Liver (tissue), 9 donors: ENCODE measurements around the gene NDUFA5. TPM values are rescaled to one million over a fixed set of nuclear protein-coding genes. Genes with fewer than 3 reads are reported as not detected.
A peak's percentile ranks its signal among the peaks of the same experiment; 100 is the strongest.

Source experiments
- DNase-seq: peaks from one replicate; pipeline ENCODE4 v3.0.0-alpha.2; 2017; ENCODE audit warnings: low spot score
- H3K27ac ChIP-seq, 2 donors: one replicate each; pipeline ENCODE4 v1.7.0; 2013; ENCODE audit warnings: inconsistent platforms in 2 of 2, low read length in 2 of 2, control low read depth in 1 of 2, low read depth in 1 of 2, mild to moderate bottlenecking in 1 of 2
- H3K27me3 ChIP-seq, 4 donors: one replicate each; pipeline versions ENCODE4 v1.6.1 to v1.7.0; 2013; ENCODE audit warnings: low read length in 3 of 4, inconsistent platforms in 1 of 4, mild to moderate bottlenecking in 1 of 4, moderate library complexity in 1 of 4; ENCODE audit not compliant: control insufficient read depth in 4 of 4, insufficient read depth in 4 of 4
- H3K36me3 ChIP-seq, 4 donors: one replicate each; pipeline versions ENCODE4 v1.6.1 to v1.7.0; 2013; ENCODE audit warnings: low read length in 3 of 4, mild to moderate bottlenecking in 3 of 4, low read depth in 1 of 4, moderate library complexity in 1 of 4; ENCODE audit not compliant: control insufficient read depth in 4 of 4, insufficient read depth in 3 of 4
- H3K4me1 ChIP-seq, 4 donors: one replicate each; pipeline versions ENCODE4 v1.6.1 to v1.7.0; 2013; ENCODE audit warnings: low read length in 3 of 4, mild to moderate bottlenecking in 3 of 4, moderate library complexity in 1 of 4; ENCODE audit not compliant: control insufficient read depth in 4 of 4, insufficient read depth in 4 of 4
- H3K4me3 ChIP-seq, 3 donors: one replicate each; pipeline versions ENCODE4 v1.6.1 to v1.7.0; 2013; ENCODE audit warnings: low read length in 3 of 3, control low read depth in 1 of 3, low read depth in 1 of 3, mild to moderate bottlenecking in 1 of 3
- H3K9ac ChIP-seq, 2 donors: one replicate each; pipeline ENCODE4 v1.7.0; 2013; ENCODE audit warnings: low read length in 2 of 2, mild to moderate bottlenecking in 2 of 2, moderate library complexity in 2 of 2, control low read depth in 1 of 2, low read depth in 1 of 2
- H3K9me3 ChIP-seq, 4 donors: one replicate each; pipeline versions ENCODE4 v1.6.1 to v1.7.0; 2013; ENCODE audit warnings: low read length in 3 of 4; ENCODE audit not compliant: control insufficient read depth in 4 of 4
- EGR1 ChIP-seq, 2 donors: IDR thresholded peaks; 2 replicates each; pipeline ENCODE4 v1.6.1; 2016 to 2018; ENCODE audit warnings: antibody characterized with exemption in 2 of 2, low read depth in 2 of 2
- FOXA1 ChIP-seq: IDR thresholded peaks from 2 replicates; pipeline ENCODE4 v1.6.1; 2016; ENCODE audit warnings: antibody characterized with exemption
- FOXA2 ChIP-seq: IDR thresholded peaks from 2 replicates; pipeline ENCODE4 v1.6.1; 2016; ENCODE audit warnings: antibody characterized with exemption
- GABPA ChIP-seq, 2 donors: IDR thresholded peaks in 1 of 2; conservative IDR thresholded peaks in 1 of 2; 2 replicates each; pipeline ENCODE4 v1.6.1; 2016; ENCODE audit warnings: antibody characterized with exemption in 2 of 2, mild to moderate bottlenecking in 1 of 2, moderate library complexity in 1 of 2
- HNF4A ChIP-seq, 2 donors: conservative IDR thresholded peaks; 2 replicates each; pipeline ENCODE4 v1.6.1; 2016; ENCODE audit warnings: antibody characterized with exemption in 2 of 2, mild to moderate bottlenecking in 2 of 2
- HNF4G ChIP-seq: IDR thresholded peaks from 2 replicates; pipeline ENCODE4 v1.6.1; 2016; ENCODE audit warnings: antibody characterized with exemption
- JUND ChIP-seq, 2 donors: IDR thresholded peaks; 2 replicates each; pipeline ENCODE4 v1.6.1; 2016; ENCODE audit warnings: antibody characterized with exemption in 2 of 2
- NR2F2 ChIP-seq: IDR thresholded peaks from 2 replicates; pipeline ENCODE4 v1.6.1; 2016; ENCODE audit warnings: antibody characterized with exemption
- RAD21 ChIP-seq, 2 donors: IDR thresholded peaks; 2 replicates each; pipeline ENCODE4 v1.6.1; 2016; ENCODE audit warnings: antibody characterized with exemption in 2 of 2, mild to moderate bottlenecking in 2 of 2
- RXRA ChIP-seq, 2 donors: IDR thresholded peaks; 2 replicates each; pipeline ENCODE4 v1.6.1; 2017 to 2018; ENCODE audit warnings: antibody characterized with exemption in 2 of 2, mild to moderate bottlenecking in 1 of 2
- SP1 ChIP-seq: IDR thresholded peaks from 2 replicates; pipeline ENCODE4 v1.6.1; 2018; ENCODE audit warnings: antibody characterized with exemption, mild to moderate bottlenecking
- TAF1 ChIP-seq: conservative IDR thresholded peaks from 2 replicates; pipeline ENCODE4 v1.6.1; 2016; ENCODE audit warnings: antibody characterized with exemption, mild to moderate bottlenecking
- YY1 ChIP-seq: IDR thresholded peaks from 2 replicates; pipeline ENCODE4 v1.6.1; 2016; ENCODE audit warnings: antibody characterized with exemption, mild to moderate bottlenecking
- WGBS: extraction: QIAGEN DNeasy Blood & Tissue Kit; methylation state at CpG from one replicate; pipeline ENCODE4 v1.1.7; 2013; 5-methylcytosine and 5-hydroxymethylcytosine counted together
- polyA plus RNA-seq, 2 donors: library from polyadenylated mRNA; stranded (reverse) in 1 of 2; unstranded in 1 of 2; fragments of 200-250 nt in 1 of 2; fragments of >200 nt in 1 of 2; fragmentation: Nextera tagmentation in 1 of 2; extraction: Ambion mirVana in 1 of 2; gene quantifications; one replicate each; pipeline versions ENCODE4 v1.2.1 to v1.2.3, GENCODE V29; 2013 to 2015
- total RNA-seq, 2 donors: library from RNA; depleted of rRNA; stranded (reverse); fragments of >200 nt; gene quantifications; one replicate each; pipeline ENCODE4 v1.2.3, GENCODE V29; 2014
- TF ChIP-seq, protein P1 (sequence below): IDR thresholded peaks from 2 replicates; pipeline ENCODE4 v1.6.1; 2016; ENCODE audit warnings: antibody characterized with exemption
- TF ChIP-seq, protein P2 (sequence below): fragments of 150-350 bp; IDR thresholded peaks from 2 replicates; pipeline ENCODE4 v1.5.1; 2017; ENCODE audit warnings: improper control_type of control experiment, low read depth, low read length; ENCODE audit not compliant: missing input control
- TF ChIP-seq, protein P3 (sequence below): IDR thresholded peaks from 2 replicates; pipeline ENCODE4 v1.6.1; 2016; ENCODE audit warnings: antibody characterized with exemption, mild to moderate bottlenecking
- TF ChIP-seq, protein P4 (sequence below): IDR thresholded peaks from 2 replicates; pipeline ENCODE4 v1.6.1; 2016; ENCODE audit warnings: antibody characterized with exemption
- TF ChIP-seq, protein P5 (sequence below): IDR thresholded peaks from 2 replicates; pipeline ENCODE4 v1.6.1; 2016; ENCODE audit warnings: antibody characterized with exemption
- donor health status: healthy.
- donor health status: healthy.
- donor health status: healthy.
- donor health status: healthy.
- donor health status: healthy.

The NDUFA5 gene
- total RNA-seq (10 to 100 TPM; 27.4 to 30.8 TPM), polyA plus RNA-seq (100 to 1,000 TPM in 1 of 2 donors, 10 to 100 TPM in 1; 38.0 to 102 TPM)

DNA sequence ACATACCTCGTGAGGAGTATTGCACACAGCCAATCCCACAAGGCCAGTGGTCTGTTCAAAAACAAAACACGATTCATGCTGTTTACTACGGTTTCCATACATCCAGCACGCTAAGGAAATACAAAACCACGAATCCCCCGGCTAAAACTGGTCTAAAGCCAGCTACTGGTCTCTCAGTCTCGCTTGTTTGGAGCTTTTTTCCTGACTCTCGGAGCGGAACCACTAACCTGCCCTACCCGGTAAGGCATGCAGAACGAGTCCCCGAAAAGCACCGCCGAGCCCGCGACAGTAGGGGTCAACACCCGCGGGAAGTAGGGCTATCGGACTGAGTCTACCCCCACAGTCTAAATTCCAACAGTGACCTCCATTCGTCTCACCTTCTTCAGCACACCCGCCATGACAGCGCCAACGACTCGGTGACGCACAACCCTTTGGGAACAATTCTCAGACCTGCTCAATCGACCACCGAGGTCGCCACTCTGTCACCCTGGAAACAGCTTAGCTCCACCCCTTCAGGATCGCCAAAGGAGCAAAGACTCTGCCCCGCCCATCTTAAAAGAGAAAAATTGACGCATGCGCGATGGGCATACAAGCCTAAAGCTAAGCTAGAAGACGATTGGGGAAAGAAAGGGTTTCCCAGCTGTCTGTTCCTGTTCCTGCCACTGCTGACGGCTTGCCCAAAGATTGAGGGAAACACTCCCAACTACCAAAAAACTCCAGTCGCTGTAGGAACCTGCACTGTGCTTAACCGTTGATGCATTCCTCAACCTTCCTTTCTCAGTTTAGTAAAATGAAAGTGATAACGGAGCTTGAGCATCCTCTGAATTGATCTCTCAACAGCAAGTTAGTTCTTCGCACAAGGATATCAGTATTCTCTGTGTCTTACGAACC is at the start of gene NDUFA5:
NDUFA5 (minus strand) TSS at position 421 of the 891 bp plus-strand sequence; CDS start at position 398, 23 bp downstream.
- Histone ChIP-seq H3K27ac (peak within 1 kb of the TSS; percentile 60 to 94), H3K9me3 (no peaks in the 10 kb centered on the region), H3K36me3 (peaks cover 3 to 8% (median 5%) of the 10 kb centered on the region in 4 donors), H3K4me3 (peak within 1 kb of the TSS; percentile 77 to 99 (median 77)), H3K27me3 (no peaks in the 10 kb centered on the region), H3K4me1 (peaks cover 1 to 25% (median 7%) of the 10 kb centered on the region in 4 donors), H3K9ac (peak within 1 kb of the TSS; percentile 67 to 95)
- TF ChIP-seq RAD21 (IDR thresholded peaks at IDR 0.05) (peak in 1 of 2 donors; percentile 29), HNF4A (conservative IDR thresholded peaks at IDR 0.05) (peak; percentile 52 to 63), YY1 (peak; percentile 99), JUND (IDR thresholded peaks at IDR 0.05) (peak; percentile 67 to 76), FOXA1 (peak; percentile 11), FOXA2 (no peak), SP1 (peak; percentile 78), EGR1 (IDR thresholded peaks at IDR 0.05; ENCODE audit: low read depth in 2 of 2) (peak in 1 of 2 donors; percentile 23), GABPA (IDR thresholded peaks at IDR 0.05 in 1 of 2, conservative IDR thresholded peaks at IDR 0.05 in 1 of 2) (peak in 1 of 2 donors; percentile 51), RXRA (IDR thresholded peaks at IDR 0.05) (peak; percentile 34 to 42), HNF4G (no peak), NR2F2 (peak; percentile 55), TAF1 (peak; percentile 45)
- TF ChIP-seq, protein P1, sequence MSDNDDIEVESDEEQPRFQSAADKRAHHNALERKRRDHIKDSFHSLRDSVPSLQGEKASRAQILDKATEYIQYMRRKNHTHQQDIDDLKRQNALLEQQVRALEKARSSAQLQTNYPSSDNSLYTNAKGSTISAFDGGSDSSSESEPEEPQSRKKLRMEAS, result no peak
- TF ChIP-seq, protein P2, sequence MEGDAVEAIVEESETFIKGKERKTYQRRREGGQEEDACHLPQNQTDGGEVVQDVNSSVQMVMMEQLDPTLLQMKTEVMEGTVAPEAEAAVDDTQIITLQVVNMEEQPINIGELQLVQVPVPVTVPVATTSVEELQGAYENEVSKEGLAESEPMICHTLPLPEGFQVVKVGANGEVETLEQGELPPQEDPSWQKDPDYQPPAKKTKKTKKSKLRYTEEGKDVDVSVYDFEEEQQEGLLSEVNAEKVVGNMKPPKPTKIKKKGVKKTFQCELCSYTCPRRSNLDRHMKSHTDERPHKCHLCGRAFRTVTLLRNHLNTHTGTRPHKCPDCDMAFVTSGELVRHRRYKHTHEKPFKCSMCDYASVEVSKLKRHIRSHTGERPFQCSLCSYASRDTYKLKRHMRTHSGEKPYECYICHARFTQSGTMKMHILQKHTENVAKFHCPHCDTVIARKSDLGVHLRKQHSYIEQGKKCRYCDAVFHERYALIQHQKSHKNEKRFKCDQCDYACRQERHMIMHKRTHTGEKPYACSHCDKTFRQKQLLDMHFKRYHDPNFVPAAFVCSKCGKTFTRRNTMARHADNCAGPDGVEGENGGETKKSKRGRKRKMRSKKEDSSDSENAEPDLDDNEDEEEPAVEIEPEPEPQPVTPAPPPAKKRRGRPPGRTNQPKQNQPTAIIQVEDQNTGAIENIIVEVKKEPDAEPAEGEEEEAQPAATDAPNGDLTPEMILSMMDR, result no peak
- TF ChIP-seq, protein P3, sequence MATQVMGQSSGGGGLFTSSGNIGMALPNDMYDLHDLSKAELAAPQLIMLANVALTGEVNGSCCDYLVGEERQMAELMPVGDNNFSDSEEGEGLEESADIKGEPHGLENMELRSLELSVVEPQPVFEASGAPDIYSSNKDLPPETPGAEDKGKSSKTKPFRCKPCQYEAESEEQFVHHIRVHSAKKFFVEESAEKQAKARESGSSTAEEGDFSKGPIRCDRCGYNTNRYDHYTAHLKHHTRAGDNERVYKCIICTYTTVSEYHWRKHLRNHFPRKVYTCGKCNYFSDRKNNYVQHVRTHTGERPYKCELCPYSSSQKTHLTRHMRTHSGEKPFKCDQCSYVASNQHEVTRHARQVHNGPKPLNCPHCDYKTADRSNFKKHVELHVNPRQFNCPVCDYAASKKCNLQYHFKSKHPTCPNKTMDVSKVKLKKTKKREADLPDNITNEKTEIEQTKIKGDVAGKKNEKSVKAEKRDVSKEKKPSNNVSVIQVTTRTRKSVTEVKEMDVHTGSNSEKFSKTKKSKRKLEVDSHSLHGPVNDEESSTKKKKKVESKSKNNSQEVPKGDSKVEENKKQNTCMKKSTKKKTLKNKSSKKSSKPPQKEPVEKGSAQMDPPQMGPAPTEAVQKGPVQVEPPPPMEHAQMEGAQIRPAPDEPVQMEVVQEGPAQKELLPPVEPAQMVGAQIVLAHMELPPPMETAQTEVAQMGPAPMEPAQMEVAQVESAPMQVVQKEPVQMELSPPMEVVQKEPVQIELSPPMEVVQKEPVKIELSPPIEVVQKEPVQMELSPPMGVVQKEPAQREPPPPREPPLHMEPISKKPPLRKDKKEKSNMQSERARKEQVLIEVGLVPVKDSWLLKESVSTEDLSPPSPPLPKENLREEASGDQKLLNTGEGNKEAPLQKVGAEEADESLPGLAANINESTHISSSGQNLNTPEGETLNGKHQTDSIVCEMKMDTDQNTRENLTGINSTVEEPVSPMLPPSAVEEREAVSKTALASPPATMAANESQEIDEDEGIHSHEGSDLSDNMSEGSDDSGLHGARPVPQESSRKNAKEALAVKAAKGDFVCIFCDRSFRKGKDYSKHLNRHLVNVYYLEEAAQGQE, result no peak
- TF ChIP-seq, protein P4, sequence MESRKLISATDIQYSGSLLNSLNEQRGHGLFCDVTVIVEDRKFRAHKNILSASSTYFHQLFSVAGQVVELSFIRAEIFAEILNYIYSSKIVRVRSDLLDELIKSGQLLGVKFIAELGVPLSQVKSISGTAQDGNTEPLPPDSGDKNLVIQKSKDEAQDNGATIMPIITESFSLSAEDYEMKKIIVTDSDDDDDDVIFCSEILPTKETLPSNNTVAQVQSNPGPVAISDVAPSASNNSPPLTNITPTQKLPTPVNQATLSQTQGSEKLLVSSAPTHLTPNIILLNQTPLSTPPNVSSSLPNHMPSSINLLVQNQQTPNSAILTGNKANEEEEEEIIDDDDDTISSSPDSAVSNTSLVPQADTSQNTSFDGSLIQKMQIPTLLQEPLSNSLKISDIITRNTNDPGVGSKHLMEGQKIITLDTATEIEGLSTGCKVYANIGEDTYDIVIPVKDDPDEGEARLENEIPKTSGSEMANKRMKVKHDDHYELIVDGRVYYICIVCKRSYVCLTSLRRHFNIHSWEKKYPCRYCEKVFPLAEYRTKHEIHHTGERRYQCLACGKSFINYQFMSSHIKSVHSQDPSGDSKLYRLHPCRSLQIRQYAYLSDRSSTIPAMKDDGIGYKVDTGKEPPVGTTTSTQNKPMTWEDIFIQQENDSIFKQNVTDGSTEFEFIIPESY, result no peak
- TF ChIP-seq, protein P5, sequence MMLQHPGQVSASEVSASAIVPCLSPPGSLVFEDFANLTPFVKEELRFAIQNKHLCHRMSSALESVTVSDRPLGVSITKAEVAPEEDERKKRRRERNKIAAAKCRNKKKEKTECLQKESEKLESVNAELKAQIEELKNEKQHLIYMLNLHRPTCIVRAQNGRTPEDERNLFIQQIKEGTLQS, result peak; percentile 56
- DNase-seq, result peak; percentile 96
- under 1% methylated on average over 40 of the region's 40 CpGs for WGBS
